ENCODE results near the gene ANKRD33.

The ANKRD33 gene
- total RNA-seq, result 0 to 1.7 (median 0) reads per million in 17 experiments

- DNase-seq, result peak in 2 of 4 experiments; percentile 42 to 50
These were observed at the start of gene ANKRD33 for GRCh38 chr12:51887476-51888315. ANKRD33 (plus strand) TSS chr12:51888103; CDS start chr12:51888187, 84 bp downstream.

GRCh38 chr12:51838762-51839161 lies 49.1 kb upstream of the ANKRD33 start:
- peak in 1 of 4 experiments; percentile 41 for DNase-seq

GRCh38 chr12:51839310-51839947 lies 48.5 kb upstream of the ANKRD33 start:
- peak in 1 of 4 experiments; percentile 17 for DNase-seq

- no peak for DNase-seq
These were observed 46.9 kb upstream of the ANKRD33 start for GRCh38 chr12:51840966-51841365.

GRCh38 chr12:51841727-51842126 lies 46.2 kb upstream of the ANKRD33 start:
- no peak for DNase-seq

GRCh38 chr12:51844854-51845253 lies 43.0 kb upstream of the ANKRD33 start:
- DNase-seq, result no peak

GRCh38 chr12:51845482-51845881 lies 42.4 kb upstream of the ANKRD33 start:
- DNase-seq, result no peak

- no peak for DNase-seq
These were observed 41.6 kb upstream of the ANKRD33 start for GRCh38 chr12:51846271-51846691.

GRCh38 chr12:51846911-51847642 lies 40.8 kb upstream of the ANKRD33 start:
- DNase-seq, result peak in 2 of 4 experiments; percentile 46 to 55

GRCh38 chr12:51847643-51848325 lies 40.1 kb upstream of the ANKRD33 start:
- no peak for DNase-seq

GRCh38 chr12:51848326-51848727 lies 39.6 kb upstream of the ANKRD33 start, which contains the start of gene FIGNL2:
FIGNL2 (minus strand) TSS chr12:51848718; CDS start chr12:51822413, 26,305 bp downstream.
- DNase-seq, result no peak

- DNase-seq, result no peak
These were observed 38.8 kb upstream of the ANKRD33 start for GRCh38 chr12:51848841-51849735.

GRCh38 chr12:51850081-51850964 lies 37.6 kb upstream of the ANKRD33 start:
- no peak for DNase-seq

- no peak for DNase-seq
These were observed 37.0 kb upstream of the ANKRD33 start for GRCh38 chr12:51850965-51851299.

GRCh38 chr12:51851413-51852124 lies 36.3 kb upstream of the ANKRD33 start:
- peak in 3 of 4 experiments; percentile 15 to 55 (median 38) for DNase-seq

- peak in 2 of 4 experiments; percentile 41 to 45 for DNase-seq
These were observed 35.3 kb upstream of the ANKRD33 start for GRCh38 chr12:51852404-51853137.

- DNase-seq, result no peak
These were observed 32.1 kb upstream of the ANKRD33 start for GRCh38 chr12:51855586-51856428.

- no peak for DNase-seq
These were observed 26.9 kb upstream of the ANKRD33 start for GRCh38 chr12:51860986-51861385.
